Dedifferentiated amniotic fluid mesenchymal stem cell (primary cell): Measurements from ENCODE around the gene MILR1.
"Not testable (repeated sequence)": the region's sequence is repeated elsewhere in the genome, so short reads cannot be mapped to it uniquely, and the experiment has no call there.

Experiments
- DNase-seq: peaks from one replicate; pipeline ENCODE4 v3.0.0-alpha.2; 2016; ENCODE audit errors: extremely low spot score

The MILR1 gene

GRCh38 chr17:64426596-64426995, 22.3 kb upstream of the MILR1 start:
- DNase-seq, result no peak

- no peak for DNase-seq
These were observed 20.5 kb upstream of the MILR1 start for GRCh38 chr17:64428406-64428805.

- DNase-seq, result not testable (repeated sequence)
These were observed 18.9 kb upstream of the MILR1 start for GRCh38 chr17:64430036-64430435.

GRCh38 chr17:64431534-64431933, 17.4 kb upstream of the MILR1 start:
- DNase-seq, result no peak

- DNase-seq, result no peak
These were observed 10.9 kb upstream of the MILR1 start for GRCh38 chr17:64437944-64438525.

- DNase-seq, result not testable (repeated sequence)
These were observed 9.4 kb upstream of the MILR1 start for GRCh38 chr17:64439521-64439920.

GRCh38 chr17:64439956-64440355, 9.0 kb upstream of the MILR1 start:
- DNase-seq, result no peak

- peak; percentile 46 for DNase-seq
These were observed 7.0 kb upstream of the MILR1 start for GRCh38 chr17:64441772-64442540.

- no peak for DNase-seq
These were observed 6.4 kb upstream of the MILR1 start for GRCh38 chr17:64442541-64442971.

- no peak for DNase-seq
These were observed 5.7 kb upstream of the MILR1 start for GRCh38 chr17:64443086-64443760.

- DNase-seq, result no peak
These were observed 1.4 kb upstream of the MILR1 start for GRCh38 chr17:64447526-64447925.

- no peak for DNase-seq
These were observed 630 bp downstream of the MILR1 start for GRCh38 chr17:64449545-64449944.

GRCh38 chr17:64455993-64456885, 7.3 kb downstream of the MILR1 start:
- no peak for DNase-seq

- peak; percentile 25 for DNase-seq
These were observed 8.2 kb downstream of the MILR1 start for GRCh38 chr17:64457156-64457555.

GRCh38 chr17:64458756-64459155, 9.8 kb downstream of the MILR1 start:
- no peak for DNase-seq

GRCh38 chr17:64459284-64459747, 10.4 kb downstream of the MILR1 start:
- DNase-seq, result peak; percentile 32

- not testable (repeated sequence) for DNase-seq
These were observed 10.9 kb downstream of the MILR1 start for GRCh38 chr17:64459818-64460217.

GRCh38 chr17:64460955-64461354, 12.0 kb downstream of the MILR1 start:
- no peak for DNase-seq

GRCh38 chr17:64461788-64462187, 12.9 kb downstream of the MILR1 start:
- no peak for DNase-seq

- DNase-seq, result no peak
These were observed 17.3 kb downstream of the MILR1 start for GRCh38 chr17:64466019-64466735.

GRCh38 chr17:64466834-64467233, 17.9 kb downstream of the MILR1 start:
- DNase-seq, result not testable (repeated sequence)
